Measurements from ENCODE around the gene TAOK1.
"Not testable (repeated sequence)": the region's sequence is repeated elsewhere in the genome, so short reads cannot be mapped to it uniquely, and the experiment has no call there.

The TAOK1 gene

DNA sequence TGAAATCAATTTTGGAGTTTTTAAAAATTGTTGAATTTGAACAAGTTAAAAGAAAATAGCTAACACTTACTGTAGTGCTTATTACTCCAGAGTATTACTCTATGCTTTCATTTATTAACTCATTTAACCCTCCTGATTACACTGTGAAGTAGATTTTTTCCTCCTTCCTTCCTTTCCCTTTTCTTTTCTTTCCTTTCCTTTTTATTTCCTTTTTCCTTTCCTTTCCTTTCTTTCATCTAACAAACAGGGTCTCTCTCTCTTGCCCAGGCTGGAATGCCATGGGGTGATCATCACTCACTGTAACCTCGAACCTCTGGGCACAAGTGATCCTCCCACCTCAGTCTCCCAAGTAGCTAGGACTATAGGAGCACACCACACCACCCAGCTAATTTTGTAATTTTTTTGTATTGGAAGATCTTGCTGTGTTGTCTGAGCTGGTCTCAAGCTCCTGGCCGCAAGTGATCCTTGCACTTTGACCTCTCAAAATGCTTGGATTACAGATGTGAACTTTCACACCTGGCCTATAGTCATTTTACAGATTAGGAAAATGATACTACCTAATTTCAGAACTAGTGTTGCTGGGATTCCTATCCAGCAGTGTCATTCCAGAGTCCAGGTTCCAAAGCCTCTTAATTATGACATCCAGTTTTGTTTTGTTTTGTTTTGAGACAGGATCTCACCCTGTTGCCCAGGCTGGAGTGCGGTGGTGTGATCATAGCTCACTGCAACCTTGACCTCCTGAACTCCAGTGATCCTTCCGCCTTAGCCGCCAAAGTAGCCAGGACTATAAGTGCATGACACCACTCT, 59.9 kb downstream of the TAOK1 start:
- DNase-seq = no peak

GRCh38 chr17:29451121-29451742, 61.1 kb downstream of the TAOK1 start:
- no peak for DNase-seq

DNA sequence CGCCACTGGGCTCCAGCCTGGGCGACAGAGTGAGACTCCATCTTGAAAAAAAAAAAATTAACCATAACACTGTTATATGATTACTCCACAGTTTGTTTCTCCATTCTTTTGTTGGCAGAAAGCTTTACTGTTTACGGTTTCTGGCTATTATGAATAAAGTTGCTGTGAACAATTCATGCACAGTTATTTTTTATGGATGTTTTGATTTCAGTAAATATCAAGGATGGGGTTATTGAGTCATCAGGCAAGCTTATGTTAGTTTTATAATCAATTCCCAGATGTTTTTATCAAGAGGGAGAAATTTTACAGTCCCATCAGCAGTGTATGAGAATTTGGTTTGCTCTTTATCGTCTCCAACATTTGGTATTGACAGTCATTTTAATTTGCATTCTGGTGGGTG, 67.9 kb downstream of the TAOK1 start:
- DNase-seq = no peak

DNA sequence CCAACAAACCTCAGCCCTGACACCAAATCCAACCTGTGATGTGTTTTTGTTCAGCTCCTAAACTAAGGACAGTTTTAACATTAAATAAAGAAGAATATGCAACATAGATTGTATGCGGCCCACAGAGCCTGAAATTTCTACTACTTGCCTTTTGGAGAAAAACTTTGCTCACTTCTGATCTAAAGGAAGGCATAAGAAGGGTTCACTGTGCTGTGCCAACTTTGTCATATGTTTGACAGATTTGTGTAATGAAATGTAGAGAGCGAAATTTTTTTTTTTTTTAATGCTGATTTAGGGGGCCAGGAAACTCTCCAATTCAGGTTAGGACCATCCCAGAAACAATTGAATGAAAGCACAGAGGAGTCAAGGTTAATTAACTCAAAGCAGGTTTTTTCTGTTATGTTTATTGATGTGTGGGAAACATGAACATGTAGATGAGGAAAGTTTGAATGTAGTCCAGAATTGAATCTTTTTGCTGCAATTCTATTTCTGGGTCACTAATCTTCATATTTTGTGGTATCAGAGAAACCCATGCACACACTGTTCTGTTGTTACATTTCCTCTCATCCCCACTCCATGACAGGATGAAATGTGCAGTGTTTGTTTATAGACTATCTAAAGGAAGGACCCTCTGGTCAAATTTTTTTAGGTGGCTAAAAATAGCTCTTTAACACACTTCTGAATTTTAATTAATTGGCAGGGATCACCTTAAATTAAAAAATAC, 71.5 kb downstream of the TAOK1 start:
- DNase-seq = no peak

GRCh38 chr17:29469276-29469675, 79.1 kb downstream of the TAOK1 start:
- DNase-seq = no peak

GRCh38 chr17:29473437-29473836, 83.3 kb downstream of the TAOK1 start:
- not testable (repeated sequence) for DNase-seq

- no peak for DNase-seq
Measured at GRCh38 chr17:29474297-29474696, 84.1 kb downstream of the TAOK1 start.

DNA sequence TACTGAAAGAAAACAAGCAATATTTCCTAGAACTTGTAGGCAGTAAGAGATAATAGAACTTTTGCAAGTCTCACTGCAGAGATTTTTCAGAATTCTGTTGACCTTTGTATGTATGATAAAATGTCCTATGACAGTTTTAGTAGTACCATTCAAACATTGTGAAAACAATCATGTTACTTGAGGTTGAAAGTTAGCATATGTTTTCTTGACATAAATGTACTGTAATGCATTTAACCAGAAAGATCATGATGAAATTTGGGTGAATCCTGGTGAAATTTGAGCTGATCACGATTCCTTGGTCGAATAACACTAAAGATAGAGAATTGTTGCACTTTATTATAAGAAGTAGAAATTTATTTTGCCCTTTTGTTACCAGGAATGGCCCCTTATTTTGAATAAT, 85.7 kb downstream of the TAOK1 start:
- DNase-seq = no peak

- DNase-seq = not testable (repeated sequence)
Measured at GRCh38 chr17:29480249-29480928, 90.2 kb downstream of the TAOK1 start.

DNA sequence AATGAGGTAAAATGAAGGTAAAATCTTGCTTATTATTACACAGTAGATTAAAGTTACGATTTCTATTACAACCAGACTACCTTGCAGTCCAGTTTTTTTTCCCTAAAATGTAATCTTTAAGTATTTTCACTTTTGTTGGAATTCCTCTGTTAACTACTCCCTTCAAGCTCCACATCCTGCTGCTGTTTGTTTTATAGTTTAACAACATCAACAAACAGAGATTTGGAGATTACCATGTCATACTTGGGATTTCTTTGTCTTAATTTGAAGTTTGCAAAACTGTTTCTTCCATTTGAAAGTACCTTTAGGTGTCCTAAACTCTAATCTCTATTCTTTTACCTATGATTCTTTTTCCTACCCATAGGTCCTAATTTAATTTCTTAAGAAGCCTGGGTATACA, 93.3 kb downstream of the TAOK1 start:
- no peak for DNase-seq

- no peak for DNase-seq
Measured at GRCh38 chr17:29495011-29495410, 104.8 kb downstream of the TAOK1 start.

DNA sequence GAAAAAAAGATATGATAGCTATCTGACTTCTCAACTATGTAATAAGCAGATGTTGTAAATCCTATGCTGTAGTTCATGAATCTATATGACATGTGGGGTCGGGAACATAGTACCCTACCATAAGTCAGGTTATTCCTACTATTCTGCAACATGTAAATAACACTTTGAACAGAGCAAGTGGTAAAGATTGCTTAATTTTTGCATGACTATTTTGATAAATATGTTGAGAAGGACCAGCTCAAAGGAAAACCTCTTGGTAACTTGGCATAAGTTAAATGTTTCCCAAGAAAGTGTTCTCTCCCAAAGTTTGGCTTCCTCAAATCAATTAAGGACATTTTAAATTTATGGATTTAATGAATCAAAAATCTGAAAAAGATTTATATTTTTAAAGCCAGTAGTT, 114.5 kb downstream of the TAOK1 start:
- DNase-seq = no peak

DNA sequence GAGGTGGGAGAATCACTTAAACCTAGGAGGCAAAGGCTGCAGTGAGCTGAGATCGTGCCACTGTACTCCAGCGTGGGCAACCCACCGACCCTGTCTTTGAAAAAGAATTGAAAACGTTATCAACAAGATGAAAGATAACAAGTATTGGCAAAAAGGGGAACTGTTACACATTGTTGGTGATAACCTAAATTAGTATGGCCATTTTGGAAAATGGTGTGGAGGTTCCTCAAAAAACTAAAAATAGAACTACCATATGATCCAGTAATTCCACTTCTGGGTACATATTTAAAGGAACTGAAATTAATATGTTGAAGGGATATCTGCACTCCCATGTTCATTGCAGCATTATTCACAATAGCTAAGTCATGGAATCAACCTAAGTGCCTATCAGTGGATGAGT, 115.7 kb downstream of the TAOK1 start:
- DNase-seq = no peak

- no peak for DNase-seq
Measured at GRCh38 chr17:29510953-29511352, 120.8 kb downstream of the TAOK1 start.

- no peak for DNase-seq
Measured at GRCh38 chr17:29514792-29515191, 124.6 kb downstream of the TAOK1 start.

DNA sequence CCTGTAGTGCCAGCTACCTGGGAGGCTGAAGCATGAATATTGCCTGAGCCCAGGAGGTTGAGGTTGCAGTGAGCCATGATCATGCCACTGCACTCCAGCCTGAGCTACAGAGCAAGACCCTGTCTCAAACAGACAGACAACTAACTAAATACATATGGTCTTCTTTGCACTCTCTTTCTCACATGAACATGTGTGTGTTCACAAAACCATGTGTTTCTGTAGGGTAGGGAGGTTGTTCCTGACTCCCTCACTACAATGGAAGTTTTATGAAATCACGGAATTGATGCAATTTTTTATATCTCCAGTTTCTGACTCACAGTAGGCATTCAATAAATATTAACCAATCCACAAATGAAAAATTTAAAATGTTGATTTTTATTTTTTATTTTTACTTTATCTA, 128.2 kb downstream of the TAOK1 start:
- DNase-seq = no peak

DNA sequence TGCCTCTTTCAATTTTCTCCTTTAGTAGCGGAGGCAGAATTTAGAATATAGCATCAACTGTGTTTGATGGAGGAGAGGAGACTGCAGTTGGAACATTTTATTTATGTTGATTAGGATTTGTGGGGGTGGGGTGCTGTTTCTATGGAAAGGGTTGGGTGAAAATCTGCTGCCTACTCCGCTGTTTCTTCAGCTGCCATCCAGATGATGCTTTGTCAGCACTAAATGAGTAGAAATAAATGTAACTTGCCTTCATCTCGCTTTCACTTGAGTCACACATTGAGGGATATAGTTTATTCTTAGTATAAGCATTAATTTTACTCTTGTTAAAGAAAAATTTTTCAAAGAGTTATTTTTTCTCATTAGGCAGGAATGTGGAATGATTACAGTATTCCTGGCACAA, 134.5 kb downstream of the TAOK1 start:
- no peak for DNase-seq

- no peak for DNase-seq
Measured at GRCh38 chr17:29526322-29526721, 136.2 kb downstream of the TAOK1 start.

- no peak for DNase-seq
Measured at GRCh38 chr17:29533976-29534375, 143.8 kb downstream of the TAOK1 start.

GRCh38 chr17:29544066-29544465, 153.9 kb downstream of the TAOK1 start:
- no peak for DNase-seq

GRCh38 chr17:29546085-29546484, 155.9 kb downstream of the TAOK1 start:
- DNase-seq = no peak

- no peak for DNase-seq
Measured at GRCh38 chr17:29546830-29547229, 156.7 kb downstream of the TAOK1 start.

DNA sequence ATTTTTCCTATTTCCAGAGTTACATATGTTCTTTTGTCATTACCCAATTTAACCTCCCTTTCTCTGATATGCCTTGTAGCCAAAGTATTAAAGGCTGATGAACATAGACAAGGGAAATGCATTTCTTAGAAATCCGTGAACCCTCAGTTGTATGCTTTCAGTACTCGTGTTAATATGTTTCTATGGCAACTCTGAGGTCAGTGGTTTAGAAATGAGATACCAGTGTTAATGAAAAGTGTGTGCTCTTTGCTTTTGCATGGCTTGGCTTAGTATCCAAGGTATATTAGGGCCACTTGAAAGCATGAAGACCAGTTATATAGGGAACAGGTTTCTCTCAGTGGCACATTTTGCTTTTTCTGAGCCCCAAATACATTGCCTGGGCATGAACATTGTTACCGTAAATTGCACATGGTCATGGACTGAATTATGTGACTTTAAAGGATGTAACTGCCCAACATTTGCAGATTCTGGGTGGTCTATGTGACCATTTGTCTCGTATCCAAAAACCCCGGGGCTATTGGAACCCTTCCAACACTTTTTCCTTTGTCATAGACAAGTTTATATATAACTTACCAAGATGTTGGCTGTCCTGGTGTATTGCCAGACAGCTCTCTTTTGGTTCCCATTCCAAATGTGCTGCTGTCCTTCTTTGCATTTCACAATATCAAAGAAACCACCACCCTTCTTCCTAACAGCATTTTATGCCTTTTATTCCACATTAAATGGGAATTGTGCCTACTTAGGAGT, 159.2 kb downstream of the TAOK1 start:
- DNase-seq = no peak
